GM12878 (cell line): Measurements from ENCODE around the gene WDR77. TPM values are rescaled to one million over a fixed set of nuclear protein-coding genes. Genes with fewer than 3 reads are reported as not detected.

ENCODE experiments used
- CEBPB ChIP-seq, 2 experiments: fragments of 150-350 bp in 1 of 2; IDR thresholded peaks; 2 replicates each; pipeline ENCODE4 v1.6.1; 2012 to 2014; ENCODE audit warnings: low read depth in 2 of 2, low read length in 2 of 2, borderline replicate concordance in 1 of 2, inconsistent platforms in 1 of 2
- CHD1 ChIP-seq: IDR thresholded peaks from 2 replicates; pipeline ENCODE4 v1.6.1; 2012; ENCODE audit warnings: low read depth, low read length, improper control_type of control experiment
- EP300 ChIP-seq, 2 experiments: fragments of 150-350 bp in 1 of 2; IDR thresholded peaks; 2 replicates each; pipeline ENCODE4 v1.6.1; 2011 to 2012; ENCODE audit warnings: low read depth in 2 of 2, low read length in 2 of 2, borderline replicate concordance in 1 of 2, improper control_type of control experiment in 1 of 2, inconsistent platforms in 1 of 2; ENCODE audit not compliant: control insufficient read depth in 1 of 2
- HDAC2 ChIP-seq: fragments of 200-600 bp; sonication (generic); IDR thresholded peaks from 2 replicates; pipeline ENCODE4 v1.6.1; 2017
- IRF4 ChIP-seq: IDR thresholded peaks from 2 replicates; pipeline ENCODE4 v1.6.1; 2011; ENCODE audit warnings: low read depth, low read length
- LARP7 ChIP-seq: fragments of 450-650 bp; IDR thresholded peaks from 2 replicates; pipeline ENCODE4 v1.6.1; 2017; ENCODE audit warnings: mild to moderate bottlenecking
- NFIC ChIP-seq: IDR thresholded peaks from 2 replicates; pipeline ENCODE4 v1.6.1; 2012; ENCODE audit warnings: low read depth, mild to moderate bottlenecking, inconsistent platforms, low read length, moderate library complexity
- NFYA ChIP-seq: IDR thresholded peaks from 2 replicates; pipeline ENCODE4 v1.6.1; 2011; ENCODE audit warnings: low read depth, mild to moderate bottlenecking, low read length, improper control_type of control experiment, borderline replicate concordance
- NR2C1 ChIP-seq: fragments of 450-650 bp; IDR thresholded peaks from 2 replicates; pipeline ENCODE4 v1.6.1; 2017; ENCODE audit warnings: antibody characterized with exemption, mild to moderate bottlenecking, moderate library complexity
- NRF1 ChIP-seq: conservative IDR thresholded peaks from 2 replicates; pipeline ENCODE4 v1.6.1; 2011; ENCODE audit warnings: mild to moderate bottlenecking, low read depth, low read length, improper control_type of control experiment
- POLR2AphosphoS2 ChIP-seq: IDR thresholded peaks from 2 replicates; pipeline ENCODE4 v1.6.1; 2011; ENCODE audit warnings: low read depth, mild to moderate bottlenecking, low read length, improper control_type of control experiment, moderate library complexity
- POLR2AphosphoS5 ChIP-seq: IDR thresholded peaks from 2 replicates; pipeline ENCODE4 v1.6.1; 2011; ENCODE audit warnings: mild to moderate bottlenecking, low read length, inconsistent platforms
- SMAD5 ChIP-seq: IDR thresholded peaks from 2 replicates; pipeline ENCODE4 v1.6.1; 2016; ENCODE audit warnings: antibody characterized with exemption, low read depth
- SPI1 ChIP-seq: IDR thresholded peaks from 2 replicates; pipeline ENCODE4 v1.6.1; 2011; ENCODE audit warnings: low read depth, mild to moderate bottlenecking, low read length, moderate library complexity, borderline replicate concordance; ENCODE audit not compliant: insufficient read depth
- SREBF2 ChIP-seq: IDR thresholded peaks from 2 replicates; pipeline ENCODE4 v1.6.1; 2012; ENCODE audit warnings: mild to moderate bottlenecking, low read length
- SRF ChIP-seq, 2 experiments: IDR thresholded peaks; 2 replicates each; pipeline ENCODE4 v1.6.1; 2011; ENCODE audit warnings: low read depth in 2 of 2, low read length in 2 of 2, mild to moderate bottlenecking in 1 of 2, moderate library complexity in 1 of 2
- TCF3 ChIP-seq: IDR thresholded peaks from 2 replicates; pipeline ENCODE4 v1.6.1; 2012; ENCODE audit warnings: low read depth, mild to moderate bottlenecking, low read length, borderline replicate concordance; ENCODE audit not compliant: insufficient read depth
- ZBED1 ChIP-seq: IDR thresholded peaks from 2 replicates; pipeline ENCODE4 v1.6.1; 2016; ENCODE audit warnings: borderline replicate concordance
- ZNF384 ChIP-seq: IDR thresholded peaks from 2 replicates; pipeline ENCODE4 v1.6.1; 2012; ENCODE audit warnings: low read depth, mild to moderate bottlenecking, low read length, improper control_type of control experiment, borderline replicate concordance
- polyA plus RNA-seq, 11 experiments: library from polyadenylated mRNA; depleted of rRNA in 4 of 11; unstranded in 6 of 11; stranded (reverse) in 5 of 11; fragments of >200 nt; fragmentation: Nextera tagmentation in 4 of 11; fragmentation: Illumina TruSeq in 1 of 11; extraction: Ambion mirVana in 4 of 11; extraction: Trizol in 1 of 11; gene quantifications; 1 replicate in 1 of 11; 2 replicates in 10 of 11; pipeline versions ENCODE4 v1.2.1 to v1.2.3, GENCODE V29; 2011 to 2016; ENCODE audit warnings: inconsistent platforms in 2 of 11, missing spikeins in 2 of 11, low read depth in 1 of 11
- total RNA-seq, 4 experiments: library from RNA; depleted of rRNA in 3 of 4; stranded (reverse); fragments of >200 nt in 3 of 4; fragmentation: Illumina TruSeq in 1 of 4; extraction: Trizol in 1 of 4; gene quantifications; 2 replicates each; pipeline versions ENCODE4 v1.2.1 to v1.2.3, GENCODE V29; 2013 to 2021
- TF ChIP-seq, protein P1 (sequence below): fragments of 450-650 bp; IDR thresholded peaks from 2 replicates; pipeline ENCODE4 v1.6.1; 2017; ENCODE audit warnings: mild to moderate bottlenecking, moderate library complexity
- TF ChIP-seq, protein P2 (sequence below): fragments of 450-650 bp; IDR thresholded peaks from 2 replicates; pipeline ENCODE4 v1.6.1; 2016; ENCODE audit warnings: mild to moderate bottlenecking
- TF ChIP-seq, protein P3 (sequence below): fragments of 450-650 bp; IDR thresholded peaks from 2 replicates; pipeline ENCODE4 v1.6.1; 2016; ENCODE audit warnings: mild to moderate bottlenecking, moderate library complexity, borderline replicate concordance

The WDR77 gene
- total and polyA plus RNA-seq, 10 of the 15 experiments (the other 5 are each of a cell fraction or from before 2014, with no cell fraction given), result 12.7 to 167 (median 67.1) TPM

DNA sequence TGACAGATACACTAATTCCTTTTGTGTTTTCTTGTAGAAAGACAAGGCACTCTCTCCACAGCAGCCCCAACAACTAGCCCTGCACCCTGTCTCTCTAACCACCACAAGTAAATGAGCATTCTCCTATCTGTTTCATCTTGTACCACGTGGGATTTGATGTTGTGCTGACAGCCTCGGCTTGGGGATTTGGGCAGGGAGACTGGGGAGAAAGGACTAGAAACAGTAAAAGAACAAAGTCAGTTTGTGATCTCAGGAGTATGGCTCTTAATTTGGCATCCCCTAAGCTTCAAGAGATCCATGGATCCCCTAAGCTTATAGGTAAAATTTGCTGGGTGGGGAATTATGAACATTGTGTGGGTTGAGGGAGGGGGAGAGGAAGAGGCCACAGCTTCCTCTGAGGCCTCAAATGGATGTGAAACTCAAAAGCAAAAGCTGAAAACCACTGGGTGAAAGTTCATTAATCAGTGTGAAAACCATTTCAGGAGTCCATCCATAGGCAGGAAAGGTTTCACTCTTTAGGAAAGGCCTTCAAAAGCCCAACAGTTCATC is 27.8 kb upstream of the WDR77 start (continued):
- TF ChIP-seq, protein P1, sequence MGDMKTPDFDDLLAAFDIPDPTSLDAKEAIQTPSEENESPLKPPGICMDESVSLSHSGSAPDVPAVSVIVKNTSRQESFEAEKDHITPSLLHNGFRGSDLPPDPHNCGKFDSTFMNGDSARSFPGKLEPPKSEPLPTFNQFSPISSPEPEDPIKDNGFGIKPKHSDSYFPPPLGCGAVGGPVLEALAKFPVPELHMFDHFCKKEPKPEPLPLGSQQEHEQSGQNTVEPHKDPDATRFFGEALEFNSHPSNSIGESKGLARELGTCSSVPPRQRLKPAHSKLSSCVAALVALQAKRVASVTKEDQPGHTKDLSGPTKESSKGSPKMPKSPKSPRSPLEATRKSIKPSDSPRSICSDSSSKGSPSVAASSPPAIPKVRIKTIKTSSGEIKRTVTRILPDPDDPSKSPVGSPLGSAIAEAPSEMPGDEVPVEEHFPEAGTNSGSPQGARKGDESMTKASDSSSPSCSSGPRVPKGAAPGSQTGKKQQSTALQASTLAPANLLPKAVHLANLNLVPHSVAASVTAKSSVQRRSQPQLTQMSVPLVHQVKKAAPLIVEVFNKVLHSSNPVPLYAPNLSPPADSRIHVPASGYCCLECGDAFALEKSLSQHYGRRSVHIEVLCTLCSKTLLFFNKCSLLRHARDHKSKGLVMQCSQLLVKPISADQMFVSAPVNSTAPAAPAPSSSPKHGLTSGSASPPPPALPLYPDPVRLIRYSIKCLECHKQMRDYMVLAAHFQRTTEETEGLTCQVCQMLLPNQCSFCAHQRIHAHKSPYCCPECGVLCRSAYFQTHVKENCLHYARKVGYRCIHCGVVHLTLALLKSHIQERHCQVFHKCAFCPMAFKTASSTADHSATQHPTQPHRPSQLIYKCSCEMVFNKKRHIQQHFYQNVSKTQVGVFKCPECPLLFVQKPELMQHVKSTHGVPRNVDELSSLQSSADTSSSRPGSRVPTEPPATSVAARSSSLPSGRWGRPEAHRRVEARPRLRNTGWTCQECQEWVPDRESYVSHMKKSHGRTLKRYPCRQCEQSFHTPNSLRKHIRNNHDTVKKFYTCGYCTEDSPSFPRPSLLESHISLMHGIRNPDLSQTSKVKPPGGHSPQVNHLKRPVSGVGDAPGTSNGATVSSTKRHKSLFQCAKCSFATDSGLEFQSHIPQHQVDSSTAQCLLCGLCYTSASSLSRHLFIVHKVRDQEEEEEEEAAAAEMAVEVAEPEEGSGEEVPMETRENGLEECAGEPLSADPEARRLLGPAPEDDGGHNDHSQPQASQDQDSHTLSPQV, result no peak
- TF ChIP-seq CEBPB (IDR thresholded peaks at IDR 0.05; ENCODE audit: borderline replicate concordance in 1 of 2, low read depth in 2 of 2, low read length in 2 of 2), result no peak
- no peak for TF ChIP-seq NRF1
- TF ChIP-seq POLR2AphosphoS5, result no peak
- no peak for TF ChIP-seq HDAC2
- TF ChIP-seq LARP7, result no peak
- no peak for TF ChIP-seq CHD1
- TF ChIP-seq, protein P2, sequence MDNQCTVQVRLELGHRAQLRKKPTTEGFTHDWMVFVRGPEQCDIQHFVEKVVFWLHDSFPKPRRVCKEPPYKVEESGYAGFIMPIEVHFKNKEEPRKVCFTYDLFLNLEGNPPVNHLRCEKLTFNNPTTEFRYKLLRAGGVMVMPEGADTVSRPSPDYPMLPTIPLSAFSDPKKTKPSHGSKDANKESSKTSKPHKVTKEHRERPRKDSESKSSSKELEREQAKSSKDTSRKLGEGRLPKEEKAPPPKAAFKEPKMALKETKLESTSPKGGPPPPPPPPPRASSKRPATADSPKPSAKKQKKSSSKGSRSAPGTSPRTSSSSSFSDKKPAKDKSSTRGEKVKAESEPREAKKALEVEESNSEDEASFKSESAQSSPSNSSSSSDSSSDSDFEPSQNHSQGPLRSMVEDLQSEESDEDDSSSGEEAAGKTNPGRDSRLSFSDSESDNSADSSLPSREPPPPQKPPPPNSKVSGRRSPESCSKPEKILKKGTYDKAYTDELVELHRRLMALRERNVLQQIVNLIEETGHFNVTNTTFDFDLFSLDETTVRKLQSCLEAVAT, result peak; percentile 46; the same call in 1 of the 2 replicates
- TF ChIP-seq SMAD5, result peak; percentile 33; the same call in 1 of the 2 replicates
- peak; percentile 59 for TF ChIP-seq SPI1
- no peak for TF ChIP-seq POLR2AphosphoS2
- TF ChIP-seq IRF4, result peak; percentile 56; the same call in 1 of the 2 replicates
- no peak for TF ChIP-seq NFYA
- TF ChIP-seq TCF3, result no peak
- TF ChIP-seq ZBED1, result no peak
- TF ChIP-seq EP300 (IDR thresholded peaks at IDR 0.05; ENCODE audit: borderline replicate concordance in 1 of 2, control insufficient read depth in 1 of 2, low read depth in 2 of 2, low read length in 2 of 2), result peak in 1 of 2 experiments; percentile 38; a peak in 1 of 4 replicates
- TF ChIP-seq NFIC, result peak; percentile 91
- TF ChIP-seq SREBF2, result no peak
- no peak for TF ChIP-seq NR2C1
- TF ChIP-seq ZNF384, result no peak
- TF ChIP-seq, protein P3, sequence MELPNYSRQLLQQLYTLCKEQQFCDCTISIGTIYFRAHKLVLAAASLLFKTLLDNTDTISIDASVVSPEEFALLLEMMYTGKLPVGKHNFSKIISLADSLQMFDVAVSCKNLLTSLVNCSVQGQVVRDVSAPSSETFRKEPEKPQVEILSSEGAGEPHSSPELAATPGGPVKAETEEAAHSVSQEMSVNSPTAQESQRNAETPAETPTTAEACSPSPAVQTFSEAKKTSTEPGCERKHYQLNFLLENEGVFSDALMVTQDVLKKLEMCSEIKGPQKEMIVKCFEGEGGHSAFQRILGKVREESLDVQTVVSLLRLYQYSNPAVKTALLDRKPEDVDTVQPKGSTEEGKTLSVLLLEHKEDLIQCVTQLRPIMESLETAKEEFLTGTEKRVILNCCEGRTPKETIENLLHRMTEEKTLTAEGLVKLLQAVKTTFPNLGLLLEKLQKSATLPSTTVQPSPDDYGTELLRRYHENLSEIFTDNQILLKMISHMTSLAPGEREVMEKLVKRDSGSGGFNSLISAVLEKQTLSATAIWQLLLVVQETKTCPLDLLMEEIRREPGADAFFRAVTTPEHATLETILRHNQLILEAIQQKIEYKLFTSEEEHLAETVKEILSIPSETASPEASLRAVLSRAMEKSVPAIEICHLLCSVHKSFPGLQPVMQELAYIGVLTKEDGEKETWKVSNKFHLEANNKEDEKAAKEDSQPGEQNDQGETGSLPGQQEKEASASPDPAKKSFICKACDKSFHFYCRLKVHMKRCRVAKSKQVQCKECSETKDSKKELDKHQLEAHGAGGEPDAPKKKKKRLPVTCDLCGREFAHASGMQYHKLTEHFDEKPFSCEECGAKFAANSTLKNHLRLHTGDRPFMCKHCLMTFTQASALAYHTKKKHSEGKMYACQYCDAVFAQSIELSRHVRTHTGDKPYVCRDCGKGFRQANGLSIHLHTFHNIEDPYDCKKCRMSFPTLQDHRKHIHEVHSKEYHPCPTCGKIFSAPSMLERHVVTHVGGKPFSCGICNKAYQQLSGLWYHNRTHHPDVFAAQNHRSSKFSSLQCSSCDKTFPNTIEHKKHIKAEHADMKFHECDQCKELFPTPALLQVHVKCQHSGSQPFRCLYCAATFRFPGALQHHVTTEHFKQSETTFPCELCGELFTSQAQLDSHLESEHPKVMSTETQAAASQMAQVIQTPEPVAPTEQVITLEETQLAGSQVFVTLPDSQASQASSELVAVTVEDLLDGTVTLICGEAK, result no peak
- TF ChIP-seq SRF (IDR thresholded peaks at IDR 0.05; ENCODE audit: low read depth in 2 of 2, low read length in 2 of 2), result 0 out of 4 replicates have a peak, but pooled peaks of 1 of the 2 experiments have one; percentile 51
